Peyer's patch (tissue), 4 donors: ENCODE data around the gene LENG9. TPM values are rescaled to one million over a fixed set of nuclear protein-coding genes. Genes with fewer than 3 reads are reported as not detected.

Source experiments
- DNase-seq, 3 donors: peaks; one replicate each; pipeline ENCODE4 v3.0.0-alpha.2; 2017 to 2019
- H3K27ac ChIP-seq, 4 donors: fragments of 200-600 bp; sonication (generic); one replicate each; pipeline ENCODE4 v1.5.1; 2016 to 2019
- H3K27me3 ChIP-seq, 2 donors: fragments of 200-600 bp; sonication (generic); one replicate each; pipeline ENCODE4 v1.5.1; 2019
- H3K36me3 ChIP-seq, 3 donors: fragments of 200-600 bp; sonication (generic); one replicate each; pipeline ENCODE4 v1.5.1; 2016 to 2019
- H3K4me1 ChIP-seq, 4 donors: fragments of 200-600 bp; sonication (generic); one replicate each; pipeline ENCODE4 v1.5.1; 2016 to 2019
- H3K4me3 ChIP-seq, 4 donors: fragments of 200-600 bp; sonication (generic); 1 replicate in 3 of 4; 2 replicates in 1 of 4; pipeline ENCODE4 v1.5.1; 2016 to 2019; ENCODE audit warnings: mild to moderate bottlenecking in 1 of 4
- H3K9me3 ChIP-seq, 4 donors: fragments of 200-600 bp; sonication (generic); one replicate each; pipeline ENCODE4 v1.5.1; 2016 to 2019; ENCODE audit warnings: mild to moderate bottlenecking in 1 of 4
- POLR2A ChIP-seq, 2 donors: fragments of 450-650 bp; IDR thresholded peaks; one replicate each; pipeline ENCODE4 v1.5.1; 2017; ENCODE audit warnings: antibody characterized with exemption in 2 of 2, mild to moderate bottlenecking in 2 of 2, moderate library complexity in 2 of 2
- total RNA-seq, 4 donors: library from RNA; depleted of rRNA; stranded (reverse); fragments of >200 nt; gene quantifications; one replicate each; pipeline ENCODE4 v1.1.0, GENCODE V29; 2016
- TF ChIP-seq, protein P1 (sequence below), 6 experiments: fragments of 450-650 bp in 4 of 6; fragments of 200-600 bp in 2 of 6; sonication (generic) in 1 of 6; IDR thresholded peaks; one replicate each; pipeline ENCODE4 v1.5.1; 2017 to 2019; ENCODE audit warnings: antibody characterized with exemption in 6 of 6, mild to moderate bottlenecking in 3 of 6, moderate library complexity in 1 of 6

Gene LENG9
- total RNA-seq, 4 donors from 2014 or later = 11.0 to 18.9 (median 15.8) TPM

DNA sequence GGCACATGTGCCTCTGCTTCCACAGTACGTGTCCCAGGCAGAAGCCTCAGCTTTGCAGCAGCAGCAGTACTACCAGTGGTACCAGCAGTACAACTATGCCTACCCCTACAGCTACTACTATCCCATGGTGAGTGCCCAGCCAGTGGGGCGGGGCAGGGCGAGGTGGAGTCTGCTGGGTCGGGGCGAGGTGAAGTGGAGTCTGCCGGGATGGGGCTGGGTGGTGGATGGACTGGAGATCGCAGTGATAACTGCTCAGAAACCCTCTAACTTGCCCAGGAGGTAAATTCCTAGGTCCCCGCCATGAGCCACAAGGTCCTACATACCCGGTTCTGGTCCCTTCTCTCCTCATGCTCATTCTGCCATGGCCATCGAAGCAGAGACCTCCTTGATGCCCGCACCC lies 11.0 kb downstream of the LENG9 start:
- no peak for DNase-seq
- H3K27ac ChIP-seq = no peak overlapping the region
- TF ChIP-seq POLR2A (IDR thresholded peaks at IDR 0.05) = no peak
- TF ChIP-seq, protein P1, sequence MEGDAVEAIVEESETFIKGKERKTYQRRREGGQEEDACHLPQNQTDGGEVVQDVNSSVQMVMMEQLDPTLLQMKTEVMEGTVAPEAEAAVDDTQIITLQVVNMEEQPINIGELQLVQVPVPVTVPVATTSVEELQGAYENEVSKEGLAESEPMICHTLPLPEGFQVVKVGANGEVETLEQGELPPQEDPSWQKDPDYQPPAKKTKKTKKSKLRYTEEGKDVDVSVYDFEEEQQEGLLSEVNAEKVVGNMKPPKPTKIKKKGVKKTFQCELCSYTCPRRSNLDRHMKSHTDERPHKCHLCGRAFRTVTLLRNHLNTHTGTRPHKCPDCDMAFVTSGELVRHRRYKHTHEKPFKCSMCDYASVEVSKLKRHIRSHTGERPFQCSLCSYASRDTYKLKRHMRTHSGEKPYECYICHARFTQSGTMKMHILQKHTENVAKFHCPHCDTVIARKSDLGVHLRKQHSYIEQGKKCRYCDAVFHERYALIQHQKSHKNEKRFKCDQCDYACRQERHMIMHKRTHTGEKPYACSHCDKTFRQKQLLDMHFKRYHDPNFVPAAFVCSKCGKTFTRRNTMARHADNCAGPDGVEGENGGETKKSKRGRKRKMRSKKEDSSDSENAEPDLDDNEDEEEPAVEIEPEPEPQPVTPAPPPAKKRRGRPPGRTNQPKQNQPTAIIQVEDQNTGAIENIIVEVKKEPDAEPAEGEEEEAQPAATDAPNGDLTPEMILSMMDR (IDR thresholded peaks at IDR 0.05) = no peak
- H3K4me1 ChIP-seq = peaks cover 8 to 29% (median 13%) of the 10 kb centered on the region in 4 donors
- peaks cover 0 to 69% (median 4%) of the 10 kb centered on the region in 3 donors for H3K36me3 ChIP-seq
- H3K4me3 ChIP-seq = no peak overlapping the region
- no peaks in the 10 kb centered on the region for H3K9me3 ChIP-seq
- H3K27me3 ChIP-seq = no peaks in the 10 kb centered on the region

DNA sequence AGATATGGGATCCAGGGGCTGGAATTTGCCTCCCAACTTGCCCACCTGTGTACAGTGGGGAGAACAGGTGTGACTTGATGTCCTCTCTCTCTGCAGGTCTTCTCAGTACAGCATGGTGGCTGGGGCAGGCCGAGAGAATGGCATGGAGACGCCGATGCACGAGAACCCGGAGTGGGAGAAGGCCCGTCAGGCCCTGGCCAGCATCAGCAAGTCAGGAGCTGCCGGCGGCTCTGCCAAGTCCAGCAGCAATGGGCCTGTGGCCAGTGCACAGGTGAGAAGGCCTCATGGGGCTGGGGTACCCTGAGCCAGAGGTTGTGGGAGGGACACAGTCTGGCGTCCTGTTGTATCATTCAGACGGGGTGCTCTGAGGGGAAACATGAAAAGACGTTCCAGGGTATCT lies 11.6 kb downstream of the LENG9 start:
- Histone ChIP-seq H3K27me3 (no peaks in the 10 kb centered on the region), H3K4me3 (no peak overlapping the region), H3K9me3 (no peaks in the 10 kb centered on the region), H3K4me1 (peaks cover 10 to 35% (median 17%) of the 10 kb centered on the region in 4 donors), H3K36me3 (peaks cover 0 to 63% (median 4%) of the 10 kb centered on the region in 3 donors), H3K27ac (no peak overlapping the region)
- no peak for DNase-seq
- TF ChIP-seq, protein P1 (IDR thresholded peaks at IDR 0.05) = no peak
- no peak for TF ChIP-seq POLR2A (IDR thresholded peaks at IDR 0.05)

DNA sequence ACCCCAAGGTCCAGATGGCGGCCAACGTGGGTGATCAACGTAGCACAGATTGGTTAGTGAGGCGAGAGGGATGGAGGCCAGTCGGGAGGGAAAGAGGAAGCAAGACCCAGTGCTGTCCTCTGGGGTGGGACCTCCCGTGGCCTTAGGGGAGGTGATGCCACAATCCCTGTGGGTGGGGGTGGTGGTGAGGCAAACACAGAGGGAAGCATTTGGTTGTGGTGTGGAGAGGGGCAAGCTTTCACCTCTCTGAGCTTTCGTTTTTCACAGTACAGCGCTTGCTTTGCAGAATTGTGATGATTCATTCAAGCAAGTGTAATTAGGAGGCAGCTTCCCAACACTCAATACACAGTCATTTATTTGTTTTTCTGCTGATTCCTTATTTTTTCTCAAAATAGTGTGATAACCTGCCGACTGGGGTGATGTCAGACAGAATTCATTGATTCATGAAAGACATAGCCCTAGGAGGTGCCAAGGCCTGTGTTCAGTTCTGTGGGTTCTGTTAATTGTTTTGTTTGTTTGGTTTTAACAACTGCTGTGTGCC lies 12.2 kb downstream of the LENG9 start:
- H3K9me3 ChIP-seq = no peaks in the 10 kb centered on the region
- peak overlapping the region in 1 of 4 donors; percentile 85 for H3K4me3 ChIP-seq
- TF ChIP-seq POLR2A (IDR thresholded peaks at IDR 0.05) = no peak
- TF ChIP-seq, protein P1 (IDR thresholded peaks at IDR 0.05) = no peak
- DNase-seq = peak in 1 of 3 donors; percentile 42
- no peak overlapping the region for H3K27ac ChIP-seq
- H3K36me3 ChIP-seq = peaks cover 0 to 58% (median 4%) of the 10 kb centered on the region in 3 donors
- peaks cover 10 to 41% (median 17%) of the 10 kb centered on the region in 4 donors for H3K4me1 ChIP-seq
- H3K27me3 ChIP-seq = no peaks in the 10 kb centered on the region

DNA sequence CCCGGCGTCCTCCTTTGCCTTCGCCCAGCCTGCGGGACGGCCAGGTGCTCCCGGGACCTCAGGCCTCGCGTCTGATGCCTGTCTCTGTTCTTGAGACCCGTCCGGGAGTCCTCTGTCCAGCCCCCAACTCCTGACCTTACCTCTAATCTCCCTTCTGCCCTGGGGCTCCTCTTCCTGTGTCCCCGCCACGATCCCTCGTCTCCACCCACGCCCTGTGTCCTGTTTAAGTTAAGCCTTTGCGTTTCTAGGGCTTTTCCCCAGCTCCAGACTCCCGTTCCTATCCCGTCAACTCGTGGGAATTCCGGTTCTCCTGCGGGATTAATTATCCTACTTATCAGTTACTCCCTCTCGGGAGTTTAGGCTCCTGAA lies 13.9 kb downstream of the LENG9 start:
- peak overlapping the region; percentile 69 to 85 (median 85) for H3K4me3 ChIP-seq
- no peaks in the 10 kb centered on the region for H3K27me3 ChIP-seq
- H3K36me3 ChIP-seq = peaks cover 0 to 54% (median 4%) of the 10 kb centered on the region in 3 donors
- no peak for DNase-seq
- no peaks in the 10 kb centered on the region for H3K9me3 ChIP-seq
- H3K4me1 ChIP-seq = peaks cover 13 to 56% (median 18%) of the 10 kb centered on the region in 4 donors
- TF ChIP-seq POLR2A (IDR thresholded peaks at IDR 0.05) = no peak
- TF ChIP-seq, protein P1 (IDR thresholded peaks at IDR 0.05) = no peak
- H3K27ac ChIP-seq = peak overlapping the region; percentile 94 to 98 (median 96)

DNA sequence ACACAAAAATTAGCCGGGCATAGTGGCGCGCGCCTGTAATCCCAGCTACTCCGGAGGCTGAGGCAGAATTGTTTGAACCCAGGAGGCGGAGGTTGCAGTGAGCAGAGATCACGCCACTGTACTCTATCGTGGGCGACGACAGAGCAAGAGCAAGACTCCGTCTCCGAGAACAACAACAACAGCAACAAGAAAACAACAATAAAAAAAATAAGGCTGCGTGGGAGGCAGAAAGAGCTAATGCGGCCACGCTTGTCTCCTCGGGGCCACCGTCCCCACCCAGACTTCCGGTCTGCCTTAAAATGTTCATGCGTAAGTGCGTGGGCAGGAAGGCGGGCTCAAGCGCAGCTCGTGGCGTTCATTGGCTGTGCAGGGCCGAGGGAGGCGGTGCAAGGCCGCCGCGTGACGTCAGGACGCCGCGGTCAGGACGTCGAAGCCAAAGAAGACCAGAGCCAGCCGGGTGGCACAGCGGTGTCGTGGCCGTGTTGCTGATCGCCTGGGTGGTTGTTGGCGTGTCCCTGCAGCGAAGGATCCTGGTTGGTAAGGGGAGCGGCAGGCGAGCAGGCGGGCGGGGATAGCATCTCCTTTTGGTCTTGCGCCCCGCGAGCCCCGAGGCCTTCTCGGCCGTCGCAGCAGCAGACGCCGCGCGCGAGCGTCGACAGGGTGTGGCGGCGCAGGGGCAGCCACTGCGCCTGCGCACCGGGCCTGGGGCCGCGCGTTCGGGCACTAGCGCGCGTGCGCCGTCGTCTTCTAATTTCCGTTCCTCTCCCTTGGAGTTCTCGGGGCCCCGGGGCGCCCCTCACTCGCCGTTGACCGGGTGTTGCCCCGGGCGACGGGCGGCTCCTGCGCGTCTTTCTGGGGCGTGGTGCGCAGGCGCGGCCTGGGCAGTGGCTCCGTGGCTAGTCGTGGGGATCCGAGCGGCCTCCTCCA lies 14.5 kb downstream of the LENG9 start, which contains the start of gene LENG8:
Gene LENG8, plus strand, starts transcription at position 426 of the 927 bp plus-strand sequence. CDS start 2,146 bp downstream, outside the sequence.
- H3K4me3 ChIP-seq = peak within 1 kb of the TSS; percentile 69 to 85 (median 85)
- no peaks in the 10 kb centered on the region for H3K27me3 ChIP-seq
- H3K27ac ChIP-seq = peak within 1 kb of the TSS; percentile 94 to 98 (median 96)
- H3K4me1 ChIP-seq = peaks cover 13 to 59% (median 18%) of the 10 kb centered on the region in 4 donors
- TF ChIP-seq, protein P1 (IDR thresholded peaks at IDR 0.05) = no peak
- peak; percentile 96 to 97 for TF ChIP-seq POLR2A (IDR thresholded peaks at IDR 0.05)
- peak; percentile 97 to 99 (median 99) for DNase-seq
- H3K36me3 ChIP-seq = peaks cover 0 to 48% (median 1%) of the 10 kb centered on the region in 3 donors
- H3K9me3 ChIP-seq = no peaks in the 10 kb centered on the region
